Thymus (tissue), 11 donors: Measurements from ENCODE around the gene MYO3A. TPM values are rescaled to one million over a fixed set of nuclear protein-coding genes. Genes with fewer than 3 reads are reported as not detected.
"Not testable (repeated sequence)": the region's sequence is repeated elsewhere in the genome, so short reads cannot be mapped to it uniquely, and the experiment has no call there.

Experiments
- DNase-seq, 9 donors: peaks; one replicate each; pipeline ENCODE4 v3.0.0-alpha.2; 2013; ENCODE audit warnings: low spot score in 9 of 9, low read depth in 6 of 9, missing footprints in 1 of 9
- H3K27ac ChIP-seq, 2 donors: one replicate each; pipeline ENCODE4 v1.5.1; 2013; ENCODE audit warnings: control low read depth in 1 of 2, low read depth in 1 of 2, low read length in 1 of 2, mild to moderate bottlenecking in 1 of 2, moderate library complexity in 1 of 2
- H3K27me3 ChIP-seq, 2 donors: one replicate each; pipeline ENCODE4 v1.5.1; 2013; ENCODE audit warnings: low read length in 1 of 2; ENCODE audit not compliant: control insufficient read depth in 2 of 2, insufficient read depth in 1 of 2
- H3K36me3 ChIP-seq, 2 donors: one replicate each; pipeline ENCODE4 v1.5.1; 2013; ENCODE audit warnings: low read length in 1 of 2, mild to moderate bottlenecking in 1 of 2, moderate library complexity in 1 of 2; ENCODE audit not compliant: control insufficient read depth in 2 of 2, insufficient read depth in 2 of 2
- H3K4me1 ChIP-seq, 2 donors: one replicate each; pipeline ENCODE4 v1.5.1; 2013; ENCODE audit warnings: low read length in 2 of 2; ENCODE audit not compliant: control insufficient read depth in 2 of 2, insufficient read depth in 2 of 2
- H3K4me3 ChIP-seq, 2 donors: one replicate each; pipeline ENCODE4 v1.5.1; 2013; ENCODE audit warnings: low read length in 2 of 2, control low read depth in 1 of 2, mild to moderate bottlenecking in 1 of 2
- H3K9me3 ChIP-seq, 2 donors: one replicate each; pipeline ENCODE4 v1.5.1; 2013; ENCODE audit warnings: low read length in 1 of 2, mild to moderate bottlenecking in 1 of 2; ENCODE audit not compliant: control insufficient read depth in 2 of 2, insufficient read depth in 1 of 2
- WGBS: extraction: QIAGEN DNeasy Blood & Tissue Kit; methylation state at CpG from one replicate; pipeline ENCODE4 v1.1.7; 2013; 5-methylcytosine and 5-hydroxymethylcytosine counted together
- polyA plus RNA-seq: library from polyadenylated mRNA; stranded (reverse); fragments of 200-250 nt; gene quantifications from one replicate; pipeline ENCODE4 v1.2.3, GENCODE V29; 2013
- total RNA-seq: library from RNA; stranded (reverse); fragments of 120-200 nt; gene quantifications from one replicate; pipeline ENCODE4 v1.2.4, GENCODE V29; 2013
- donor health status: healthy.

Gene MYO3A
- total and polyA plus RNA-seq, 2 donors = 1.0 to 3.0 TPM

- Histone ChIP-seq H3K36me3 (no peaks in the 10 kb centered on the region), H3K4me1 (no peaks in the 10 kb centered on the region), H3K9me3 (no peaks in the 10 kb centered on the region), H3K27ac (no peak overlapping the region), H3K4me3 (no peak overlapping the region), H3K27me3 (no peaks in the 10 kb centered on the region)
- no peak for DNase-seq
- WGBS = 89% methylated on average over 3 of the region's 3 CpGs
These were observed 151.5 kb downstream of the MYO3A start for GRCh38 chr10:26085549-26085948.

- WGBS = 95% methylated on average over 3 of the region's 3 CpGs
- Histone ChIP-seq H3K36me3 (no peaks in the 10 kb centered on the region), H3K4me3 (no peak overlapping the region), H3K27me3 (no peaks in the 10 kb centered on the region), H3K9me3 (no peaks in the 10 kb centered on the region), H3K27ac (no peak overlapping the region), H3K4me1 (no peaks in the 10 kb centered on the region)
- DNase-seq = no peak
These were observed 153.6 kb downstream of the MYO3A start for GRCh38 chr10:26087666-26088065.

- Histone ChIP-seq H3K27me3 (no peaks in the 10 kb centered on the region), H3K9me3 (no peaks in the 10 kb centered on the region), H3K36me3 (no peaks in the 10 kb centered on the region), H3K27ac (no peak overlapping the region), H3K4me1 (no peaks in the 10 kb centered on the region), H3K4me3 (no peak overlapping the region)
- DNase-seq = no peak
- WGBS = 88% methylated on average over 5 of the region's 5 CpGs
These were observed 156.0 kb downstream of the MYO3A start for GRCh38 chr10:26090026-26090425.

GRCh38 chr10:26090762-26091161, 156.7 kb downstream of the MYO3A start:
- Histone ChIP-seq H3K27me3 (no peaks in the 10 kb centered on the region), H3K36me3 (no peaks in the 10 kb centered on the region), H3K4me3 (no peak overlapping the region), H3K27ac (no peak overlapping the region), H3K9me3 (no peaks in the 10 kb centered on the region), H3K4me1 (no peaks in the 10 kb centered on the region)
- WGBS = 86% methylated on average over 1 of the region's 1 CpG
- no peak for DNase-seq

GRCh38 chr10:26093229-26093628, 159.2 kb downstream of the MYO3A start:
- no peak overlapping the region for H3K27ac ChIP-seq
- no peaks in the 10 kb centered on the region for H3K36me3 ChIP-seq
- H3K27me3 ChIP-seq = no peaks in the 10 kb centered on the region
- no peak overlapping the region for H3K4me3 ChIP-seq
- no peaks in the 10 kb centered on the region for H3K4me1 ChIP-seq
- no peaks in the 10 kb centered on the region for H3K9me3 ChIP-seq
- DNase-seq = no peak
- 78% methylated on average over 1 of the region's 1 CpG for WGBS

GRCh38 chr10:26095781-26096180, 161.8 kb downstream of the MYO3A start:
- Histone ChIP-seq H3K9me3 (no peaks in the 10 kb centered on the region), H3K27ac (no peak overlapping the region), H3K27me3 (no peaks in the 10 kb centered on the region), H3K36me3 (no peaks in the 10 kb centered on the region), H3K4me1 (no peaks in the 10 kb centered on the region), H3K4me3 (no peak overlapping the region)
- DNase-seq = no peak
- 55% methylated on average over 4 of the region's 4 CpGs for WGBS

- H3K4me1 ChIP-seq, H3K27ac ChIP-seq, H3K36me3 ChIP-seq, DNase-seq, H3K27me3 ChIP-seq, H3K4me3 ChIP-seq, H3K9me3 ChIP-seq: not testable (repeated sequence)
- WGBS = 91% methylated on average over 1 of the region's 1 CpG
These were observed 163.5 kb downstream of the MYO3A start for GRCh38 chr10:26097549-26097948.

- Histone ChIP-seq H3K9me3 (no peaks in the 10 kb centered on the region), H3K27me3 (no peaks in the 10 kb centered on the region), H3K36me3 (no peaks in the 10 kb centered on the region), H3K27ac (no peak overlapping the region), H3K4me1 (no peaks in the 10 kb centered on the region), H3K4me3 (no peak overlapping the region)
- DNase-seq = no peak
- 83% methylated on average over 3 of the region's 3 CpGs for WGBS
These were observed 178.5 kb downstream of the MYO3A start for GRCh38 chr10:26112532-26112931.

- DNase-seq = no peak
- Histone ChIP-seq H3K27me3 (no peaks in the 10 kb centered on the region), H3K36me3 (no peaks in the 10 kb centered on the region), H3K4me1 (no peaks in the 10 kb centered on the region), H3K9me3 (peaks cover 0 to 3% of the 10 kb centered on the region in 2 donors), H3K4me3 (no peak overlapping the region), H3K27ac (no peak overlapping the region)
- 89% methylated on average over 3 of the region's 3 CpGs for WGBS
These were observed 204.6 kb downstream of the MYO3A start for GRCh38 chr10:26138613-26139012.

GRCh38 chr10:26156019-26156418, 222.0 kb downstream of the MYO3A start:
- Histone ChIP-seq H3K27me3 (no peaks in the 10 kb centered on the region), H3K36me3 (no peaks in the 10 kb centered on the region), H3K27ac (no peak overlapping the region), H3K9me3 (no peaks in the 10 kb centered on the region), H3K4me1 (no peaks in the 10 kb centered on the region), H3K4me3 (no peak overlapping the region)
- no peak for DNase-seq
- 79% methylated on average over 7 of the region's 7 CpGs for WGBS
